Measurements from ENCODE around the gene NPPB. TPM values are rescaled to one million over a fixed set of nuclear protein-coding genes. Genes with fewer than 3 reads are reported as not detected.

The NPPB gene
- total and polyA plus RNA-seq, 2 experiments from 2014 or later: 0.95 TPM; not detected in 1

DNA sequence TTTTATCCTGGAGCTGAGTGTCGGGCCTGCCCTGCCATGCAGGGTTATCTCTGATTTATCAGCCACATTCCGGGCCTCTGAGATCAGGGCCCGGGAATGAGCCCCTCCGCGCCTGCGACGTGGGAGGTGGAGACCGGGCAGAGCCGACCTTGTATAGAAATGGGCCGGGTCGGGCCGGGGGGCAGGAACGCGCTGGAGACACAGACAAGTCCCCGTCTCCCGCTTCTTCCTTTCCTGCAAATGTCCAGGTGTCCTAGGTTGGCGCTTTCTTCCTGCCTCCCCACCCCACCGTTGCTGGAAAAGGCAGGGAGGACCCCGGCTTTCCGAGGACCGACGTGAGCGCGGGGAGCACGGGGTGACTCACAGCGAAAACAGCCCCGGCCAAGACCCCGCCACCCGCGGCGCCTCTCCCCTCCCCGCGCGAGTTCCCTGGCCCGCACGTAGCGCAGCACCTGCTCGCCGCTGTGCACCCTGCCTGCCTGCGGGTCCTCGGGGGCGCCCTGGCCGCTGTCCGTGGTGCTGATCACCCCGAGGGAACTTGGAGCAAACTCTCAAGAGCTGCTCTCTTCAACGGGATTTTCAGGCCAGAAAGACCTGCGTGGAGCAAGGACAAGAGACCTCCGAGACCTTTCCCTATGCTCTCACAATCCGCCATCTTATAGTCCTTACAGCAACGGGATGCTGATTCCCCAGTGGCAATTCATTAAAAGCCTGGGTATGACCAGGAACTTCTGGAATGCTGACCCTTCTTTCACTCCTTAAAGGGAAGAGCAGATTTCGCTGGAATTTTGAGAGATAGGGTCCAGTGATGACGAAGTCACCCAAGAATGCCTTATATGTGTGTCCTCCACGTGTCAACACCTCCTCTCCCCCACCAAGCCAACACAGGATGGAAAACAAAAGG, 475 bp upstream of the NPPB start:
- ATAC-seq (peak; percentile 91), DNase-seq (ENCODE audit: low spot score) (peak; percentile 85)
- Histone ChIP-seq H4K20me1 (replicated peaks; ENCODE audit: insufficient read depth) (no peaks in the 10 kb centered on the region), H3K4me1 (ENCODE audit: insufficient read depth) (no peaks in the 10 kb centered on the region), H3F3A (replicated peaks; ENCODE audit: low read depth) (no peaks in the 10 kb centered on the region), H3K9me2 (ENCODE audit: insufficient read depth) (no peaks in the 10 kb centered on the region), H3K4me2 (peak overlapping the region; percentile 80), H3K36me3 (ENCODE audit: insufficient read depth) (no peaks in the 10 kb centered on the region), H3K27me3 (ENCODE audit: insufficient read depth) (peaks cover 27% of the 10 kb centered on the region), H2AFZ (no peak overlapping the region), H3K27ac (ENCODE audit: low read depth) (no peak overlapping the region), H3K4me3 (peak overlapping the region; percentile 53), H3K79me2 (replicated peaks; ENCODE audit: insufficient read depth) (no peaks in the 10 kb centered on the region)
- no peak for TF ChIP-seq EZH2phosphoT487 (IDR thresholded peaks at IDR 0.05; ENCODE audit: unreplicated experiment)
- no peak for TF ChIP-seq JUNB (IDR thresholded peaks at IDR 0.05; ENCODE audit: unreplicated experiment)
- TF ChIP-seq, protein P1, sequence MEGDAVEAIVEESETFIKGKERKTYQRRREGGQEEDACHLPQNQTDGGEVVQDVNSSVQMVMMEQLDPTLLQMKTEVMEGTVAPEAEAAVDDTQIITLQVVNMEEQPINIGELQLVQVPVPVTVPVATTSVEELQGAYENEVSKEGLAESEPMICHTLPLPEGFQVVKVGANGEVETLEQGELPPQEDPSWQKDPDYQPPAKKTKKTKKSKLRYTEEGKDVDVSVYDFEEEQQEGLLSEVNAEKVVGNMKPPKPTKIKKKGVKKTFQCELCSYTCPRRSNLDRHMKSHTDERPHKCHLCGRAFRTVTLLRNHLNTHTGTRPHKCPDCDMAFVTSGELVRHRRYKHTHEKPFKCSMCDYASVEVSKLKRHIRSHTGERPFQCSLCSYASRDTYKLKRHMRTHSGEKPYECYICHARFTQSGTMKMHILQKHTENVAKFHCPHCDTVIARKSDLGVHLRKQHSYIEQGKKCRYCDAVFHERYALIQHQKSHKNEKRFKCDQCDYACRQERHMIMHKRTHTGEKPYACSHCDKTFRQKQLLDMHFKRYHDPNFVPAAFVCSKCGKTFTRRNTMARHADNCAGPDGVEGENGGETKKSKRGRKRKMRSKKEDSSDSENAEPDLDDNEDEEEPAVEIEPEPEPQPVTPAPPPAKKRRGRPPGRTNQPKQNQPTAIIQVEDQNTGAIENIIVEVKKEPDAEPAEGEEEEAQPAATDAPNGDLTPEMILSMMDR (conservative IDR thresholded peaks at IDR 0.05; ENCODE audit: low read depth in 2 of 2): peak; percentile 27 to 30; a peak in 3 of 4 replicates
- TF ChIP-seq, protein P2, sequence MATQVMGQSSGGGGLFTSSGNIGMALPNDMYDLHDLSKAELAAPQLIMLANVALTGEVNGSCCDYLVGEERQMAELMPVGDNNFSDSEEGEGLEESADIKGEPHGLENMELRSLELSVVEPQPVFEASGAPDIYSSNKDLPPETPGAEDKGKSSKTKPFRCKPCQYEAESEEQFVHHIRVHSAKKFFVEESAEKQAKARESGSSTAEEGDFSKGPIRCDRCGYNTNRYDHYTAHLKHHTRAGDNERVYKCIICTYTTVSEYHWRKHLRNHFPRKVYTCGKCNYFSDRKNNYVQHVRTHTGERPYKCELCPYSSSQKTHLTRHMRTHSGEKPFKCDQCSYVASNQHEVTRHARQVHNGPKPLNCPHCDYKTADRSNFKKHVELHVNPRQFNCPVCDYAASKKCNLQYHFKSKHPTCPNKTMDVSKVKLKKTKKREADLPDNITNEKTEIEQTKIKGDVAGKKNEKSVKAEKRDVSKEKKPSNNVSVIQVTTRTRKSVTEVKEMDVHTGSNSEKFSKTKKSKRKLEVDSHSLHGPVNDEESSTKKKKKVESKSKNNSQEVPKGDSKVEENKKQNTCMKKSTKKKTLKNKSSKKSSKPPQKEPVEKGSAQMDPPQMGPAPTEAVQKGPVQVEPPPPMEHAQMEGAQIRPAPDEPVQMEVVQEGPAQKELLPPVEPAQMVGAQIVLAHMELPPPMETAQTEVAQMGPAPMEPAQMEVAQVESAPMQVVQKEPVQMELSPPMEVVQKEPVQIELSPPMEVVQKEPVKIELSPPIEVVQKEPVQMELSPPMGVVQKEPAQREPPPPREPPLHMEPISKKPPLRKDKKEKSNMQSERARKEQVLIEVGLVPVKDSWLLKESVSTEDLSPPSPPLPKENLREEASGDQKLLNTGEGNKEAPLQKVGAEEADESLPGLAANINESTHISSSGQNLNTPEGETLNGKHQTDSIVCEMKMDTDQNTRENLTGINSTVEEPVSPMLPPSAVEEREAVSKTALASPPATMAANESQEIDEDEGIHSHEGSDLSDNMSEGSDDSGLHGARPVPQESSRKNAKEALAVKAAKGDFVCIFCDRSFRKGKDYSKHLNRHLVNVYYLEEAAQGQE (IDR thresholded peaks at IDR 0.05; ENCODE audit: unreplicated experiment): peak; percentile 98
- TF ChIP-seq, protein P3, sequence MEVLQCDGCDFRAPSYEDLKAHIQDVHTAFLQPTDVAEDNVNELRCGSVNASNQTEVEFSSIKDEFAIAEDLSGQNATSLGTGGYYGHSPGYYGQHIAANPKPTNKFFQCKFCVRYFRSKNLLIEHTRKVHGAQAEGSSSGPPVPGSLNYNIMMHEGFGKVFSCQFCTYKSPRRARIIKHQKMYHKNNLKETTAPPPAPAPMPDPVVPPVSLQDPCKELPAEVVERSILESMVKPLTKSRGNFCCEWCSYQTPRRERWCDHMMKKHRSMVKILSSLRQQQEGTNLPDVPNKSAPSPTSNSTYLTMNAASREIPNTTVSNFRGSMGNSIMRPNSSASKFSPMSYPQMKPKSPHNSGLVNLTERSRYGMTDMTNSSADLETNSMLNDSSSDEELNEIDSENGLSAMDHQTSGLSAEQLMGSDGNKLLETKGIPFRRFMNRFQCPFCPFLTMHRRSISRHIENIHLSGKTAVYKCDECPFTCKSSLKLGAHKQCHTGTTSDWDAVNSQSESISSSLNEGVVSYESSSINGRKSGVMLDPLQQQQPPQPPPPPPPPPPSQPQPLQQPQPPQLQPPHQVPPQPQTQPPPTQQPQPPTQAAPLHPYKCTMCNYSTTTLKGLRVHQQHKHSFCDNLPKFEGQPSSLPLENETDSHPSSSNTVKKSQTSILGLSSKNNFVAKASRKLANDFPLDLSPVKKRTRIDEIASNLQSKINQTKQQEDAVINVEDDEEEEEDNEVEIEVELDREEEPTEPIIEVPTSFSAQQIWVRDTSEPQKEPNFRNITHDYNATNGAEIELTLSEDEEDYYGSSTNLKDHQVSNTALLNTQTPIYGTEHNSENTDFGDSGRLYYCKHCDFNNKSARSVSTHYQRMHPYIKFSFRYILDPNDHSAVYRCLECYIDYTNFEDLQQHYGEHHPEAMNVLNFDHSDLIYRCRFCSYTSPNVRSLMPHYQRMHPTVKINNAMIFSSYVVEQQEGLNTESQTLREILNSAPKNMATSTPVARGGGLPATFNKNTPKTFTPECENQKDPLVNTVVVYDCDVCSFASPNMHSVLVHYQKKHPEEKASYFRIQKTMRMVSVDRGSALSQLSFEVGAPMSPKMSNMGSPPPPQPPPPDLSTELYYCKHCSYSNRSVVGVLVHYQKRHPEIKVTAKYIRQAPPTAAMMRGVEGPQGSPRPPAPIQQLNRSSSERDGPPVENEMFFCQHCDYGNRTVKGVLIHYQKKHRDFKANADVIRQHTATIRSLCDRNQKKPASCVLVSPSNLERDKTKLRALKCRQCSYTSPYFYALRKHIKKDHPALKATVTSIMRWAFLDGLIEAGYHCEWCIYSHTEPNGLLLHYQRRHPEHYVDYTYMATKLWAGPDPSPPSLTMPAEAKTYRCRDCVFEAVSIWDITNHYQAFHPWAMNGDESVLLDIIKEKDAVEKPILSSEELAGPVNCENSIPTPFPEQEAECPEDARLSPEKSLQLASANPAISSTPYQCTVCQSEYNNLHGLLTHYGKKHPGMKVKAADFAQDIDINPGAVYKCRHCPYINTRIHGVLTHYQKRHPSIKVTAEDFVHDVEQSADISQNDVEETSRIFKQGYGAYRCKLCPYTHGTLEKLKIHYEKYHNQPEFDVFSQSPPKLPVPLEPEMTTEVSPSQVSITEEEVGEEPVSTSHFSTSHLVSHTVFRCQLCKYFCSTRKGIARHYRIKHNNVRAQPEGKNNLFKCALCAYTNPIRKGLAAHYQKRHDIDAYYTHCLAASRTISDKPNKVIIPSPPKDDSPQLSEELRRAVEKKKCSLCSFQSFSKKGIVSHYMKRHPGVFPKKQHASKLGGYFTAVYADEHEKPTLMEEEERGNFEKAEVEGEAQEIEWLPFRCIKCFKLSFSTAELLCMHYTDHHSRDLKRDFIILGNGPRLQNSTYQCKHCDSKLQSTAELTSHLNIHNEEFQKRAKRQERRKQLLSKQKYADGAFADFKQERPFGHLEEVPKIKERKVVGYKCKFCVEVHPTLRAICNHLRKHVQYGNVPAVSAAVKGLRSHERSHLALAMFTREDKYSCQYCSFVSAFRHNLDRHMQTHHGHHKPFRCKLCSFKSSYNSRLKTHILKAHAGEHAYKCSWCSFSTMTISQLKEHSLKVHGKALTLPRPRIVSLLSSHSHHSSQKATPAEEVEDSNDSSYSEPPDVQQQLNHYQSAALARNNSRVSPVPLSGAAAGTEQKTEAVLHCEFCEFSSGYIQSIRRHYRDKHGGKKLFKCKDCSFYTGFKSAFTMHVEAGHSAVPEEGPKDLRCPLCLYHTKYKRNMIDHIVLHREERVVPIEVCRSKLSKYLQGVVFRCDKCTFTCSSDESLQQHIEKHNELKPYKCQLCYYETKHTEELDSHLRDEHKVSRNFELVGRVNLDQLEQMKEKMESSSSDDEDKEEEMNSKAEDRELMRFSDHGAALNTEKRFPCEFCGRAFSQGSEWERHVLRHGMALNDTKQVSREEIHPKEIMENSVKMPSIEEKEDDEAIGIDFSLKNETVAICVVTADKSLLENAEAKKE (CRISPR knock-in tag; IDR thresholded peaks at IDR 0.05): no peak
- H3K27ac Mint-ChIP-seq: no peak overlapping the region
- H3K4me1 Mint-ChIP-seq: peaks cover 7% of the 10 kb centered on the region; the same call in 1 of the 3 replicates
- no peaks in the 10 kb centered on the region for H3K36me3 Mint-ChIP-seq (ENCODE audit: low read depth)
- no peaks in the 10 kb centered on the region for H3K9me3 Mint-ChIP-seq
- peaks cover 22% of the 10 kb centered on the region for H3K27me3 Mint-ChIP-seq (ENCODE audit: insufficient read depth, low read depth, poor library complexity)
- H3K4me3 Mint-ChIP-seq: peak overlapping the region; percentile 33; the same call in 2 of the 3 replicates

Measured in GM23338 (cell line).